Lung (tissue), 12 donors: ENCODE measurements around the gene C1QTNF6. TPM values are rescaled to one million over a fixed set of nuclear protein-coding genes. Genes with fewer than 3 reads are reported as not detected.

Source experiments
- ATAC-seq: fragments of 200-7000 bp; cut with Tn5 transposase; one replicate; pipeline ENCODE4 v1.9.1; 2020; ENCODE audit warnings: moderate number of reproducible peaks; ENCODE audit not compliant: insufficient read depth, low FRiP score
- DNase-seq, 3 donors: peaks; one replicate each; pipeline ENCODE4 v3.0.0-alpha.2; 2013 to 2017
- H3K27ac ChIP-seq, 2 donors: one replicate each; pipeline ENCODE4 v1.5.1; 2013; ENCODE audit warnings: mild to moderate bottlenecking in 2 of 2, moderate library complexity in 2 of 2, control low read depth in 1 of 2, inconsistent platforms in 1 of 2, low read depth in 1 of 2, low read length in 1 of 2
- H3K27me3 ChIP-seq, 3 donors: one replicate each; pipeline ENCODE4 v1.5.1; 2013; ENCODE audit warnings: low read length in 2 of 3; ENCODE audit not compliant: control insufficient read depth in 3 of 3, insufficient read depth in 3 of 3
- H3K36me3 ChIP-seq, 4 donors: one replicate each; pipeline ENCODE4 v1.5.1; 2013; ENCODE audit warnings: low read length in 4 of 4, mild to moderate bottlenecking in 1 of 4, moderate library complexity in 1 of 4; ENCODE audit not compliant: control insufficient read depth in 4 of 4, insufficient read depth in 4 of 4
- H3K4me1 ChIP-seq, 5 donors: one replicate each; pipeline ENCODE4 v1.5.1; 2013; ENCODE audit warnings: low read length in 5 of 5, mild to moderate bottlenecking in 2 of 5, moderate library complexity in 1 of 5; ENCODE audit not compliant: control insufficient read depth in 5 of 5, insufficient read depth in 5 of 5
- H3K4me3 ChIP-seq: one replicate; pipeline ENCODE4 v1.5.1; 2013; ENCODE audit warnings: mild to moderate bottlenecking, control low read depth, moderate library complexity
- H3K9ac ChIP-seq, 2 donors: one replicate each; pipeline ENCODE4 v1.5.1; 2013; ENCODE audit warnings: low read length in 2 of 2, control low read depth in 1 of 2; ENCODE audit not compliant: insufficient read depth in 1 of 2
- H3K9me3 ChIP-seq, 4 donors: one replicate each; pipeline ENCODE4 v1.5.1; 2013; ENCODE audit warnings: low read length in 3 of 4, mild to moderate bottlenecking in 1 of 4, moderate library complexity in 1 of 4; ENCODE audit not compliant: control insufficient read depth in 4 of 4, insufficient read depth in 3 of 4
- CTCF ChIP-seq: IDR thresholded peaks from 2 replicates; pipeline ENCODE4 v1.5.1; 2012; ENCODE audit warnings: mild to moderate bottlenecking; ENCODE audit errors: control extremely low read depth, extremely low read depth
- WGBS, 2 donors: extraction: QIAGEN DNeasy Blood & Tissue Kit; methylation state at CpG; one replicate each; pipeline ENCODE4 v1.1.7; 2013; 5-methylcytosine and 5-hydroxymethylcytosine counted together
- polyA plus RNA-seq, 2 donors: library from polyadenylated mRNA; stranded (reverse); fragments of 200-250 nt; gene quantifications; one replicate each; pipeline ENCODE4 v1.2.1, GENCODE V29; 2013
- total RNA-seq, 2 donors: library from RNA; depleted of rRNA in 1 of 2; stranded (reverse); fragments of >200 nt in 1 of 2; gene quantifications; one replicate each; pipeline ENCODE4 v1.2.1, GENCODE V29; 2014 to 2021
- donor health status: control.
- donor health status: control.
- donor health status: Bipolar disorder and iron deficiency.
- donor health status: healthy.
- donor health status: DM: yes; HTN: yes; CAD: no.

Gene C1QTNF6
- total and polyA plus RNA-seq, 4 donors: 3.8 to 14.0 (median 4.3) TPM

GRCh38 chr22:37213941-37214730, 26.1 kb upstream of the C1QTNF6 start:
- 85 to 93% methylated on average over 13 of the region's 13 CpGs for WGBS, 2 donors
- H3K9ac ChIP-seq: no peak overlapping the region
- TF ChIP-seq CTCF: no peak
- H3K27me3 ChIP-seq: peaks cover 0 to 3% (median 0%) of the 10 kb centered on the region in 3 donors
- H3K4me1 ChIP-seq: peaks cover 0 to 5% (median 0%) of the 10 kb centered on the region in 5 donors
- H3K9me3 ChIP-seq: no peaks in the 10 kb centered on the region
- H3K4me3 ChIP-seq: no peak overlapping the region
- DNase-seq (no peak), ATAC-seq (no peak)
- H3K27ac ChIP-seq: no peak overlapping the region
- no peaks in the 10 kb centered on the region for H3K36me3 ChIP-seq

GRCh38 chr22:37213218-37213855, 25.3 kb upstream of the C1QTNF6 start:
- Histone ChIP-seq H3K9ac (no peak overlapping the region), H3K4me1 (peaks cover 0 to 5% (median 0%) of the 10 kb centered on the region in 5 donors), H3K27ac (no peak overlapping the region), H3K27me3 (peaks cover 0 to 3% (median 0%) of the 10 kb centered on the region in 3 donors), H3K9me3 (no peaks in the 10 kb centered on the region), H3K4me3 (no peak overlapping the region), H3K36me3 (no peaks in the 10 kb centered on the region)
- ATAC-seq (no peak), DNase-seq (no peak)
- 91 to 92% methylated on average over 18 of the region's 18 CpGs for WGBS, 2 donors
- TF ChIP-seq CTCF: no peak

GRCh38 chr22:37212174-37212906, 24.3 kb upstream of the C1QTNF6 start, which contains the start of gene SSTR3:
SSTR3 (minus strand) TSS chr22:37212477; CDS start chr22:37207803, 4,674 bp downstream.
- no peaks in the 10 kb centered on the region for H3K9me3 ChIP-seq
- no peak within 1 kb of the TSS for H3K27ac ChIP-seq
- H3K27me3 ChIP-seq: peaks cover 0 to 3% (median 0%) of the 10 kb centered on the region in 3 donors
- peaks cover 0 to 5% (median 0%) of the 10 kb centered on the region in 5 donors for H3K4me1 ChIP-seq
- ATAC-seq (no peak), DNase-seq (no peak)
- H3K9ac ChIP-seq: no peak within 1 kb of the TSS
- TF ChIP-seq CTCF: no peak
- no peaks in the 10 kb centered on the region for H3K36me3 ChIP-seq
- WGBS, 2 donors: 37 to 63% methylated on average over 23 of the region's 23 CpGs
- no peak within 1 kb of the TSS for H3K4me3 ChIP-seq
